ENCODE measurements around the gene PTTG1IP2.

The PTTG1IP2 gene

DNA sequence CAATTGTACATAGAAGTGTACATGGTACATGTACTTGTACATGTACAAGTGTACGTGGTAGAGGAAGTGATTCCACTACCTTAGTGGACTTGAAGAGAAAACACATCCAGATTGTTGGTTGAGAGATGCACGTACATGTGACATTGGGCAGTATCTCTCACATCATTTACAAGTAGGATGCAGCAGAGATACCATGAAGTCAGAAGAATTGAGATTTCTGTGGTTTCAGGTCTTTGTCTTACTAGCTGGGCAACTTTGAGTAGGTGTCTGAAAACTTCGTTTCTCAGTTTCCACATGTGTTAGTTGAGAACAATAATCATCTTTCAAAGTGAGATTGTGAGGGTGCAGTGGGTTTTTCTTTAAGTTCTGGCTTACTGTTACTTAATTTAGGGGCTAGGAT lies 44.7 kb upstream of the PTTG1IP2 start:
- TF ChIP-seq ZNF777 (tag by site-specific recombination; IDR thresholded peaks at IDR 0.05; ENCODE audit: borderline replicate concordance) (no peak), OSR2 (tag by site-specific recombination; IDR thresholded peaks at IDR 0.05) (no peak), ZNF221 (tag by site-specific recombination; IDR thresholded peaks at IDR 0.05; ENCODE audit: borderline replicate concordance) (no peak), ZNF292 (tag by site-specific recombination; IDR thresholded peaks at IDR 0.05; ENCODE audit: borderline replicate concordance, low read depth) (no peak), SP3 (tag by site-specific recombination; IDR thresholded peaks at IDR 0.05) (no peak), ZNF48 (tag by site-specific recombination; IDR thresholded peaks at IDR 0.05) (no peak), ZSCAN18 (tag by site-specific recombination; IDR thresholded peaks at IDR 0.05) (no peak), KLF8 (tag by site-specific recombination; IDR thresholded peaks at IDR 0.05) (no peak), ZNF501 (tag by site-specific recombination; IDR thresholded peaks at IDR 0.05) (no peak), ZNF610 (tag by site-specific recombination; IDR thresholded peaks at IDR 0.05; ENCODE audit: borderline replicate concordance) (no peak), GLI4 (tag by site-specific recombination; IDR thresholded peaks at IDR 0.05) (no peak), YY1 (tag by site-specific recombination; IDR thresholded peaks at IDR 0.05) (no peak), BCL6B (tag by site-specific recombination; IDR thresholded peaks at IDR 0.05) (no peak)
- TF ChIP-seq, protein P1, sequence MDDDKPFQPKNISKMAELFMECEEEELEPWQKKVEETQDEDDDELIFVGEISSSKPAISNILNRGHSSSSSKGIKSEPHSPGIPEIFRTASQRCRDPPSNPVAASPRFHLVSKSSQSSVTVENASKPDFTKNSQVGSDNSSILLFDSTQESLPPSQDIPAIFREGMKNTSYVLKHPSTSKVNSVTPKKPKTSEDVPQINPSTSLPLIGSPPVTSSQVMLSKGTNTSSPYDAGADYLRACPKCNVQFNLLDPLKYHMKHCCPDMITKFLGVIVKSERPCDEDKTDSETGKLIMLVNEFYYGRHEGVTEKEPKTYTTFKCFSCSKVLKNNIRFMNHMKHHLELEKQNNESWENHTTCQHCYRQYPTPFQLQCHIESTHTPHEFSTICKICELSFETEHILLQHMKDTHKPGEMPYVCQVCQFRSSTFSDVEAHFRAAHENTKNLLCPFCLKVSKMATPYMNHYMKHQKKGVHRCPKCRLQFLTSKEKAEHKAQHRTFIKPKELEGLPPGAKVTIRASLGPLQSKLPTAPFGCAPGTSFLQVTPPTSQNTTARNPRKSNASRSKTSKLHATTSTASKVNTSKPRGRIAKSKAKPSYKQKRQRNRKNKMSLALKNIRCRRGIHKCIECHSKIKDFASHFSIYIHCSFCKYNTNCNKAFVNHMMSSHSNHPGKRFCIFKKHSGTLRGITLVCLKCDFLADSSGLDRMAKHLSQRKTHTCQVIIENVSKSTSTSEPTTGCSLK (tag by site-specific recombination; IDR thresholded peaks at IDR 0.05) = no peak
- TF ChIP-seq, protein P2, sequence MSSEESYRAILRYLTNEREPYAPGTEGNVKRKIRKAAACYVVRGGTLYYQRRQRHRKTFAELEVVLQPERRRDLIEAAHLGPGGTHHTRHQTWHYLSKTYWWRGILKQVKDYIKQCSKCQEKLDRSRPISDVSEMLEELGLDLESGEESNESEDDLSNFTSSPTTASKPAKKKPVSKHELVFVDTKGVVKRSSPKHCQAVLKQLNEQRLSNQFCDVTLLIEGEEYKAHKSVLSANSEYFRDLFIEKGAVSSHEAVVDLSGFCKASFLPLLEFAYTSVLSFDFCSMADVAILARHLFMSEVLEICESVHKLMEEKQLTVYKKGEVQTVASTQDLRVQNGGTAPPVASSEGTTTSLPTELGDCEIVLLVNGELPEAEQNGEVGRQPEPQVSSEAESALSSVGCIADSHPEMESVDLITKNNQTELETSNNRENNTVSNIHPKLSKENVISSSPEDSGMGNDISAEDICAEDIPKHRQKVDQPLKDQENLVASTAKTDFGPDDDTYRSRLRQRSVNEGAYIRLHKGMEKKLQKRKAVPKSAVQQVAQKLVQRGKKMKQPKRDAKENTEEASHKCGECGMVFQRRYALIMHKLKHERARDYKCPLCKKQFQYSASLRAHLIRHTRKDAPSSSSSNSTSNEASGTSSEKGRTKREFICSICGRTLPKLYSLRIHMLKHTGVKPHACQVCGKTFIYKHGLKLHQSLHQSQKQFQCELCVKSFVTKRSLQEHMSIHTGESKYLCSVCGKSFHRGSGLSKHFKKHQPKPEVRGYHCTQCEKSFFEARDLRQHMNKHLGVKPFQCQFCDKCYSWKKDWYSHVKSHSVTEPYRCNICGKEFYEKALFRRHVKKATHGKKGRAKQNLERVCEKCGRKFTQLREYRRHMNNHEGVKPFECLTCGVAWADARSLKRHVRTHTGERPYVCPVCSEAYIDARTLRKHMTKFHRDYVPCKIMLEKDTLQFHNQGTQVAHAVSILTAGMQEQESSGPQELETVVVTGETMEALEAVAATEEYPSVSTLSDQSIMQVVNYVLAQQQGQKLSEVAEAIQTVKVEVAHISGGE (tag by site-specific recombination; conservative IDR thresholded peaks at IDR 0.05; ENCODE audit: low read depth) = no peak
- ChIA-PET CTCF (no interaction called here), POLR2A (no interaction called here)
- Histone ChIP-seq H3K36me3 (ENCODE audit: control insufficient read depth in 2 of 2, insufficient read depth in 1 of 2, low read length in 2 of 2) (no peaks in the 10 kb centered on the region), H3K27ac (ENCODE audit: extremely low read depth, low read depth, low read length) (no peak overlapping the region), H3K4me3 (ENCODE audit: low read depth, low read length) (no peak overlapping the region), H3K9me3 (ENCODE audit: control insufficient read depth, insufficient read depth, low read depth, low read length) (no peaks in the 10 kb centered on the region), H3K4me1 (ENCODE audit: control insufficient read depth, insufficient read depth, low read length) (no peaks in the 10 kb centered on the region)

- no peaks in the 10 kb centered on the region for H3K4me1 ChIP-seq (ENCODE audit: control insufficient read depth, insufficient read depth, low read length)
- H3K27ac ChIP-seq (ENCODE audit: extremely low read depth, low read depth, low read length) = no peak overlapping the region
- H3K4me3 ChIP-seq (ENCODE audit: low read depth, low read length) = no peak overlapping the region
- H3K9me3 ChIP-seq (ENCODE audit: control insufficient read depth, insufficient read depth, low read depth, low read length) = no peaks in the 10 kb centered on the region
- CTCF ChIA-PET = no interaction called here
- POLR2A ChIA-PET = no interaction called here
- H3K36me3 ChIP-seq (ENCODE audit: control insufficient read depth in 2 of 2, insufficient read depth in 1 of 2, low read length in 2 of 2) = no peaks in the 10 kb centered on the region
- TF ChIP-seq, protein P3, sequence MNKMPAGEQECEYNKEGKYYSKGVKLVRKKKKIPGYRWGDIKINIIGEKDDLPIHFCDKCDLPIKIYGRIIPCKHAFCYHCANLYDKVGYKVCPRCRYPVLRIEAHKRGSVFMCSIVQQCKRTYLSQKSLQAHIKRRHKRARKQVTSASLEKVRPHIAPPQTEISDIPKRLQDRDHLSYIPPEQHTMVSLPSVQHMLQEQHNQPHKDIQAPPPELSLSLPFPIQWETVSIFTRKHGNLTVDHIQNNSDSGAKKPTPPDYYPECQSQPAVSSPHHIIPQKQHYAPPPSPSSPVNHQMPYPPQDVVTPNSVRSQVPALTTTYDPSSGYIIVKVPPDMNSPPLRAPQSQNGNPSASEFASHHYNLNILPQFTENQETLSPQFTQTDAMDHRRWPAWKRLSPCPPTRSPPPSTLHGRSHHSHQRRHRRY (tag by site-specific recombination; IDR thresholded peaks at IDR 0.05) = no peak
- TF ChIP-seq ZNF707 (tag by site-specific recombination; IDR thresholded peaks at IDR 0.05) = no peak
- TF ChIP-seq TRIM28 (IDR thresholded peaks at IDR 0.05; ENCODE audit: borderline replicate concordance, low read length) = no peak
- no peak for TF ChIP-seq PRDM6 (tag by site-specific recombination; IDR thresholded peaks at IDR 0.05)
- TF ChIP-seq ZNF274 (IDR thresholded peaks at IDR 0.05; ENCODE audit: low read length) = no peak
- TF ChIP-seq ZNF274 (tag by site-specific recombination; IDR thresholded peaks at IDR 0.05; ENCODE audit: borderline replicate concordance) = no peak
- TF ChIP-seq ZNF394 (tag by site-specific recombination; IDR thresholded peaks at IDR 0.05; ENCODE audit: borderline replicate concordance) = no peak
- TF ChIP-seq AEBP2 (tag by site-specific recombination; IDR thresholded peaks at IDR 0.05; ENCODE audit: borderline replicate concordance) = no peak
Measured at GRCh38 chr7:90425376-90425775, 44.1 kb upstream of the PTTG1IP2 start.

Measured in HEK293 (cell line).